ENCODE measurements around the gene MS4A8.
"Not testable (repeated sequence)": the region's sequence is repeated elsewhere in the genome, so short reads cannot be mapped to it uniquely, and the experiment has no call there.

MS4A8 gene

DNA sequence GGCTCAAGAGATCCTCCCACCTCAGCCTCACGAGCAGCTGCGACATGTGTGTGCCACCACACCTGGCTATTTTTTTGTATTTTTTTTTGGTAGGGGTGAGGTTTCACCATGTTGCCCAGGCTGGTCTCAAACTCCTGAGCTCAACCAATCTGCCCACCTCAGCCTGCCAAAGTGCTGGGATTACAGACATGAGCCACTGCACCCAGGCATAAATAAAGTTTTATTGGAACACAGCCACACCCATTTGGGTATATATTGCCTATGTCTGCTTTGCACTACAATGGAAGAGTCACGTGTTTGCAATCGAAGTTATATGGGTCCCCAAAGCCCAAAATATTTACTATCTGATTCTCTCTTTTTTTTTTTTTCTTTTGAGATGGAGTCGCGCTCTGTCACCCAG, 55.5 kb downstream of the MS4A8 start:
- no peak for DNase-seq (ENCODE audit: low read depth, low spot score)
- Histone ChIP-seq H3K9me3 (ENCODE audit: low read depth, low read length) (no peaks in the 10 kb centered on the region), H3K9ac (ENCODE audit: insufficient read length) (no peak overlapping the region), H3K4me3 (no peak overlapping the region), H3K27ac (no peak overlapping the region), H3K36me3 (ENCODE audit: insufficient read depth, low read length) (no peaks in the 10 kb centered on the region)
- TF ChIP-seq EZH2 (IDR thresholded peaks at IDR 0.05) (no peak), FOXP2 (optimal IDR thresholded peaks at IDR 0.05; ENCODE audit: control extremely low read depth, extremely low read length, insufficient read depth) (no peak), POLR2AphosphoS5 (IDR thresholded peaks at IDR 0.05; ENCODE audit: borderline replicate concordance, low read depth, low read length) (no peak)

DNA sequence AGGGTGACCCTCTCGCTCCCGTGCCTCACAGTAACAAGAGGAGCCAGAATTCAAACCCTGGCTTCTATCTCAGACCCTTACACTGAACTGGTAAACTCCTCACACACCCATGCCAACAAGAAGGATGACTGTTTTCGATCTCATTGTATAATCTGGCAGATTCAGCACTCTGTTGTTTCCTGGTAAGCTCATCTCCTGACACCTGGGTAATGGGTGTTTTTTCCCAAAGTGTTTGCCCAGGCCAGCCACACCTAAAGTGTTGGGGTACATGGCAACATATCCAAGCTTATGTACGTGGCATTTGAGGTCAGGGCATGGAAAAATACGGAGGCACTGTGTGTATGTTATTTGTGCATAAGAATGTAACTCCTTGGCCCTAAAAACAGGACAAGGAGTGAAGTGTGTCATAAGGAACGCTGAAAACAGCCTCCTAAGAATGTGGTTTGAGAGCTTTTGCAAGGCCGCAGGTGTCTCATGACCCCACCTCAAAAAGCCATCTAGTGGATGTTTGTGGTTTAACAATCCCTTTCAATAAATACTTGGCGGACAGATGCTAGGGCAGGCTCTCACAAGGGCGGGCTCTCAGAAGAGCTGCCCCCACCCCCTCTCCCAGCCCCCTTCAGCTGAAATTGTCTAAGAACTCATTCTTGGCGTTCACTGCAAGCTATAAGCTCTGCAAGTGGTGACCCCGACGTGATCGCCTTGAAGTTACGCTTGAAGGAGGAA, 57.1 kb downstream of the MS4A8 start, which contains the start of gene MS4A15:
TSS of gene MS4A15 (plus strand) at position 561 of the 726 bp plus-strand sequence. CDS start 6,867 bp downstream, outside the sequence.
- H3K9me3 ChIP-seq (ENCODE audit: low read depth, low read length) = no peaks in the 10 kb centered on the region
- no peak within 1 kb of the TSS for H3K27ac ChIP-seq
- no peaks in the 10 kb centered on the region for H3K36me3 ChIP-seq (ENCODE audit: insufficient read depth, low read length)
- H3K4me3 ChIP-seq = no peak within 1 kb of the TSS
- TF ChIP-seq EZH2 (IDR thresholded peaks at IDR 0.05) (no peak), FOXP2 (optimal IDR thresholded peaks at IDR 0.05; ENCODE audit: control extremely low read depth, extremely low read length, insufficient read depth) (no peak), POLR2AphosphoS5 (IDR thresholded peaks at IDR 0.05; ENCODE audit: borderline replicate concordance, low read depth, low read length) (no peak)
- DNase-seq (ENCODE audit: low read depth, low spot score) = no peak
- no peak within 1 kb of the TSS for H3K9ac ChIP-seq (ENCODE audit: insufficient read length)

GRCh38 chr11:60757231-60757800, 57.9 kb downstream of the MS4A8 start:
- DNase-seq (ENCODE audit: low read depth, low spot score) = no peak
- no peak overlapping the region for H3K27ac ChIP-seq
- TF ChIP-seq EZH2 (IDR thresholded peaks at IDR 0.05) (no peak), POLR2AphosphoS5 (IDR thresholded peaks at IDR 0.05; ENCODE audit: borderline replicate concordance, low read depth, low read length) (no peak), FOXP2 (optimal IDR thresholded peaks at IDR 0.05; ENCODE audit: control extremely low read depth, extremely low read length, insufficient read depth) (no peak)
- no peaks in the 10 kb centered on the region for H3K36me3 ChIP-seq (ENCODE audit: insufficient read depth, low read length)
- no peaks in the 10 kb centered on the region for H3K9me3 ChIP-seq (ENCODE audit: low read depth, low read length)
- no peak overlapping the region for H3K9ac ChIP-seq (ENCODE audit: insufficient read length)
- no peak overlapping the region for H3K4me3 ChIP-seq

GRCh38 chr11:60758671-60759070, 59.3 kb downstream of the MS4A8 start:
- H3K4me3 ChIP-seq; DNase-seq (ENCODE audit: low read depth, low spot score): not testable (repeated sequence)

DNA sequence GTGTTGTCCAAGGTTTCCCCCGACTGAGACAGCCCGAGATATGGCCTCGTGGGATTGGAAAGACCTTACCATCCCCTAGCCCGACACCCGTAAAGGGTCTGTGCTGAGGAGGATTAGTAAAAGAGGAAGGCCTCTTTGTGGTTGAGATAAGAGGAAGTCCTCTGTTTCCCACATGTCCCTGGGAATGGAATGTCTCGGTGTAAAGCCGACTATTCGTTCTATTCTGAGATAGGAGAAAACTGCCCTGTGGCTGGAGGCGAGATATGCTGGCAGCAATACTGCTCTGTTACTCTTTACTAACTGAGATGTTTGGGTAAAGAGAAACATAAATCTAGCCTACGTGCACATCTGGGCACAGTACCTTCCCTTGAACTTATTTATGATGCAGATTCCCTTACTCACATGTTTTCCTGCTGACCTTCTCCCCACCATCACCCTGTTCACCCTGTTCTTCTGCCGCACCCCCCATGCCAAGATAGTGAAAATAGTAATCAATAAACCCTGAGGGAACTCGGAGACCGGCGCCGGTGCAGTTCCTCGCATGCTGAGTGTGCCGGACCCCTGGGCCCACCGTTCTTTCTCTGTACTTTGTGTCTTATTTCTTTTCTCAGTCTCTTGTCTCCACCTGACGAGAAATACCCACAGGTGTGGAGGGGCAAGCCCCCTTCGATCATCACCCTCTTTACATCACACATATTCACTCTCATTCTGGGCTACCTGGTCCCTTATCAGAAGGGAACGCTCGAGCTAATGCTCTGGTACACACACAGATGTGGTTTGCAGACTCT, 60.2 kb downstream of the MS4A8 start:
- not testable (repeated sequence) for H3K27ac ChIP-seq; H3K9ac ChIP-seq (ENCODE audit: insufficient read length); DNase-seq (ENCODE audit: low read depth, low spot score); H3K4me3 ChIP-seq; H3K36me3 ChIP-seq (ENCODE audit: insufficient read depth, low read length); H3K9me3 ChIP-seq (ENCODE audit: low read depth, low read length)

More at GRCh38 chr11:60758671-60759070, 59.3 kb downstream of the MS4A8 start:
- not testable (repeated sequence) for H3K9me3 ChIP-seq (ENCODE audit: low read depth, low read length); H3K36me3 ChIP-seq (ENCODE audit: insufficient read depth, low read length); H3K27ac ChIP-seq; H3K9ac ChIP-seq (ENCODE audit: insufficient read length)

GRCh38 chr11:60761436-60762190, 62.2 kb downstream of the MS4A8 start:
- H3K36me3 ChIP-seq (ENCODE audit: insufficient read depth, low read length) = no peaks in the 10 kb centered on the region
- H3K9me3 ChIP-seq (ENCODE audit: low read depth, low read length) = no peaks in the 10 kb centered on the region
- no peak overlapping the region for H3K4me3 ChIP-seq
- DNase-seq (ENCODE audit: low read depth, low spot score) = no peak
- H3K9ac ChIP-seq (ENCODE audit: insufficient read length) = no peak overlapping the region
- TF ChIP-seq POLR2AphosphoS5 (IDR thresholded peaks at IDR 0.05; ENCODE audit: borderline replicate concordance, low read depth, low read length) (no peak), EZH2 (IDR thresholded peaks at IDR 0.05) (no peak), FOXP2 (optimal IDR thresholded peaks at IDR 0.05; ENCODE audit: control extremely low read depth, extremely low read length, insufficient read depth) (no peak)
- no peak overlapping the region for H3K27ac ChIP-seq

DNA sequence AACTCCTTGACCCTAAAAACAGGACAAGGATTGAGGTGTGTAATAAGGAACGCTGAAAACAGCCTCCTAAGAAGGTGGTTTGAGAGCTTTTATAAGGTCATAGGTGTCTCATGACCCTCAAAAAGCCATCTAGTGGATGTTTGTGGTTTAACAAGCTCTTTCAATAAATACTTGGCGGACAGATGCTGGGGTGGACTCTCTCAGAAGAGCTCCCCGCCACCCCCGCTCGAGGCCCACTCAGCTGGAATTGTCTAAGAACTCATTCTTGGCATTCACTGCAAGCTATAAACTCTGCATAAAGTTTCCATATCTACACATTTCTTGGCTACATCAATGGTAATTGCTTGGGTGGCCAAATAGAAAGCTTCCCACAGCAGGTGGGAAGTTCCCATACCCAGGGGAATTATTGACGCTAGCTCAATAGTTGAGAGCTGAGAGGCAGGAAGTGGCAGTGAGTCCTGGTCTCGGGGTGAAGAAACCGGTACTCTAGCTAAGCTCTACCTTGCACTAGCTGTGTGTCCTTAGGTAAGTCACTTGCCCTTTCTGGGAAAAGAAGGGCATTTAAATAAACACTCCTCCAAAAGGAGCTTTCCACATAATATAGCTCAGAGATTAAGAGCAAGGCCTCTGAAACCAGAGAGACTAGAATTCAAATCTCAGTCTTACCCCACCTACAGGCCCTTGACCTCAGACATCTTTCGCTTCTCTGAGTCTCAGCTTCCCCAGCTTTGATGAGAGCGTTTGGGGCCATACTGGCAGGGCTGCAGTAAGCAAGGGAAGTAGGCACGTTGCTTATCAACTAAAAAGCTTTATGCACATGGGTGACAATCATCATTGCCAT, 63.7 kb downstream of the MS4A8 start:
- Histone ChIP-seq H3K9ac (ENCODE audit: insufficient read length) (no peak overlapping the region), H3K4me3 (no peak overlapping the region), H3K36me3 (ENCODE audit: insufficient read depth, low read length) (no peaks in the 10 kb centered on the region), H3K27ac (no peak overlapping the region), H3K9me3 (ENCODE audit: low read depth, low read length) (no peaks in the 10 kb centered on the region)
- no peak for DNase-seq (ENCODE audit: low read depth, low spot score)
- TF ChIP-seq POLR2AphosphoS5 (IDR thresholded peaks at IDR 0.05; ENCODE audit: borderline replicate concordance, low read depth, low read length) (no peak), FOXP2 (optimal IDR thresholded peaks at IDR 0.05; ENCODE audit: control extremely low read depth, extremely low read length, insufficient read depth) (no peak), EZH2 (IDR thresholded peaks at IDR 0.05) (no peak)

All from SK-N-MC (cell line).